GM19240 (cell line): Measurements from ENCODE around the gene B3GALT6.

Source experiments
- DNase-seq: peaks from one replicate; pipeline ENCODE4 v3.0.0; 2011; ENCODE audit warnings: low spot score; ENCODE audit not compliant: insufficient read length

B3GALT6 gene

DNA sequence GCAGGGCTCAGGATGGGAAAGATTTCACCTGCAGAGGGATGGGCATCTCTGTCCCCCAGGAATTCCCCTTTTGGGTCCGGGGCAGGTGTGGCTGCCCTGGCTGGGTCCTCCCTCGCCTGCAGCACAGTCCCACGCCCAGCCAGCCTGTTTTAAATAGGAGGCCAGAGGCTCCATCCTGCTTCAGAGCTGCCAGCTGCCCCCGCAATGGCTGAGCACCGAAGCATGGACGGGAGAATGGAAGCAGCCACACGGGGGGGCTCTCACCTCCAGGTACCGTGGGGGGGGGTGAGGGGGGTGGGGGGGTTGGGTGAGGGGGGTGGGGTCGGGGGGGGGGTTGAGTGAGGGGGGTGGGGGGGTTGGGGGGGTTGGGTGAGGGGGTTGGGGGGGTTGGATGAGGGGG is 51.8 kb downstream of the B3GALT6 start:
- DNase-seq = no peak
